GM21723 (cell line): ENCODE measurements around the gene STATH.
"Not testable (repeated sequence)": the region's sequence is repeated elsewhere in the genome, so short reads cannot be mapped to it uniquely, and the experiment has no call there.

Source experiments
- ATAC-seq: cut with Tn5 transposase; IDR thresholded peaks from one replicate; pipeline ENCODE4 v1.9.1; 2021; ENCODE audit warnings: mild to moderate bottlenecking, moderate library complexity; ENCODE audit not compliant: unreplicated experiment

The STATH gene

GRCh38 chr4:69995526-69996016 is at the start of gene STATH:
Gene STATH (plus strand): TSS chr4:69995966. CDS start chr4:69998438, 2,472 bp downstream.
- no peak for ATAC-seq

GRCh38 chr4:69951602-69952001 is 44.2 kb upstream of the STATH start:
- no peak for ATAC-seq

- ATAC-seq: no peak
Measured at GRCh38 chr4:69957209-69957608, 38.6 kb upstream of the STATH start.

- no peak for ATAC-seq
Measured at GRCh38 chr4:69965628-69966027, 30.1 kb upstream of the STATH start, which contains the start of gene CSN2. Gene CSN2 (minus strand): TSS chr4:69965728. CDS start chr4:69960995, 4,733 bp downstream.

- no peak for ATAC-seq
Measured at GRCh38 chr4:69970071-69970470, 25.7 kb upstream of the STATH start.

GRCh38 chr4:69974631-69975030 is 21.1 kb upstream of the STATH start:
- ATAC-seq: no peak

- ATAC-seq: no peak
Measured at GRCh38 chr4:69977582-69977981, 18.2 kb upstream of the STATH start.

GRCh38 chr4:69984030-69984443 is 11.7 kb upstream of the STATH start:
- ATAC-seq: no peak

GRCh38 chr4:69986663-69987062 is 9.1 kb upstream of the STATH start:
- no peak for ATAC-seq

- ATAC-seq: no peak
Measured at GRCh38 chr4:69991016-69991415, 4.8 kb upstream of the STATH start.

GRCh38 chr4:69994782-69995181 is 984 bp upstream of the STATH start:
- ATAC-seq: no peak

GRCh38 chr4:69999420-69999819 is 3.7 kb downstream of the STATH start:
- ATAC-seq: no peak

GRCh38 chr4:70000711-70001110 is 4.9 kb downstream of the STATH start:
- ATAC-seq: no peak

GRCh38 chr4:70002507-70002906 is 6.7 kb downstream of the STATH start:
- no peak for ATAC-seq

GRCh38 chr4:70008771-70009170 is 13.0 kb downstream of the STATH start:
- no peak for ATAC-seq

GRCh38 chr4:70019006-70019405 is 23.2 kb downstream of the STATH start:
- ATAC-seq: not testable (repeated sequence)

GRCh38 chr4:70023218-70023617 is 27.5 kb downstream of the STATH start:
- no peak for ATAC-seq

- ATAC-seq: no peak
Measured at GRCh38 chr4:70027011-70027410, 31.2 kb downstream of the STATH start.

- not testable (repeated sequence) for ATAC-seq
Measured at GRCh38 chr4:70028159-70028558, 32.4 kb downstream of the STATH start, which contains the start of gene HTN3. Gene HTN3 (plus strand): TSS chr4:70028459. CDS start chr4:70030741, 2,282 bp downstream.

- not testable (repeated sequence) for ATAC-seq
Measured at GRCh38 chr4:70037559-70037958, 41.8 kb downstream of the STATH start.

GRCh38 chr4:70039928-70040327 is 44.2 kb downstream of the STATH start:
- not testable (repeated sequence) for ATAC-seq

GRCh38 chr4:70041652-70042286 is 46.0 kb downstream of the STATH start:
- no peak for ATAC-seq

GRCh38 chr4:70050138-70050537 is 54.4 kb downstream of the STATH start, which contains the start of gene HTN1:
Gene HTN1 (plus strand): TSS chr4:70050438. CDS start chr4:70053077, 2,639 bp downstream.
- not testable (repeated sequence) for ATAC-seq
